IMR-90 (cell line): ENCODE measurements around the gene WNT4. TPM values are rescaled to one million over a fixed set of nuclear protein-coding genes. Genes with fewer than 3 reads are reported as not detected.
A peak's percentile ranks its signal among the peaks of the same experiment; 100 is the strongest.

ENCODE experiments used
- ATAC-seq: fragments of 200-7000 bp; cut with Tn5 transposase; 2 replicates; pipeline ENCODE4 v1.9.1; 2020; ENCODE audit warnings: low read depth, mild to moderate bottlenecking, moderate library complexity
- BruUV-seq: library from RNA; stranded (reverse); fragments of 400-500 nt; replicated peaks from 2 replicates; lab custom pipeline; 2021; lab: Mats Ljungman, UMichigan
- CTCF ChIA-PET: fragments of 300-600 bp; formaldehyde crosslinking; extraction: SDS; loops from one replicate; lab custom pipeline; 2021; ENCODE audit warnings: antibody characterized with exemption; lab: Yijun Ruan, JAX
- POLR2A ChIA-PET: fragments of 300-600 bp; sonication (Branson Sonifier 250); formaldehyde crosslinking; loops from one replicate; lab custom pipeline; 2022; ENCODE audit warnings: antibody characterized with exemption; ENCODE audit not compliant: unreplicated experiment; lab: Charles Lee
- DNase-seq: peaks from one replicate; pipeline ENCODE4 v3.0.0; 2013
- H2AFZ ChIP-seq: replicated peaks from 2 replicates; pipeline ENCODE3; 2013; ENCODE audit warnings: low read length, mild to moderate bottlenecking; ENCODE audit not compliant: poor library complexity
- H2AK5ac ChIP-seq: 2 replicates; pipeline ENCODE4 v1.6.1; 2013; ENCODE audit warnings: low read depth, low read length, inconsistent platforms
- H2AK9ac ChIP-seq: replicated peaks from 2 replicates; pipeline ENCODE3; 2013; ENCODE audit warnings: mild to moderate bottlenecking, low read depth, low read length, moderate library complexity; ENCODE audit not compliant: poor library complexity
- H2BK120ac ChIP-seq: 2 replicates; pipeline ENCODE4 v1.6.1; 2013; ENCODE audit warnings: low read depth, low read length, inconsistent platforms
- H2BK15ac ChIP-seq: 3 replicates; pipeline ENCODE4 v1.6.1; 2013; ENCODE audit warnings: low read depth, low read length, inconsistent platforms
- H2BK20ac ChIP-seq: 2 replicates; pipeline ENCODE4 v1.6.1; 2013; ENCODE audit warnings: low read depth, mild to moderate bottlenecking, inconsistent platforms, low read length, moderate library complexity
- H2BK5ac ChIP-seq: 2 replicates; pipeline ENCODE4 v1.6.1; 2013; ENCODE audit warnings: mild to moderate bottlenecking, low read depth, low read length, inconsistent platforms; ENCODE audit not compliant: poor library complexity, severe bottlenecking
- H3K14ac ChIP-seq: replicated peaks from 2 replicates; pipeline ENCODE4 v1.6.1; 2013; ENCODE audit warnings: low read depth, low read length, inconsistent platforms
- H3K18ac ChIP-seq: 2 replicates; pipeline ENCODE4 v1.6.1; 2013; ENCODE audit warnings: low read depth, low read length, control low read depth
- H3K23ac ChIP-seq: 2 replicates; pipeline ENCODE4 v1.6.1; 2013; ENCODE audit warnings: low read depth, low read length, inconsistent platforms
- H3K27ac ChIP-seq: 2 replicates; pipeline ENCODE4 v1.5.1; 2013; ENCODE audit warnings: mild to moderate bottlenecking, control low read depth, low read length; ENCODE audit not compliant: insufficient read depth
- H3K27me3 ChIP-seq: 2 replicates; pipeline ENCODE4 v1.6.1; 2013; ENCODE audit warnings: low read length; ENCODE audit not compliant: control insufficient read depth, insufficient read depth
- H3K36me3 ChIP-seq: 2 replicates; pipeline ENCODE4 v1.6.1; 2013; ENCODE audit warnings: low read length, mixed read lengths; ENCODE audit not compliant: control insufficient read depth, insufficient read depth
- H3K4ac ChIP-seq: 2 replicates; pipeline ENCODE4 v1.6.1; 2013; ENCODE audit warnings: low read depth, low read length, inconsistent platforms
- H3K4me1 ChIP-seq: 2 replicates; pipeline ENCODE4 v1.6.1; 2013; ENCODE audit warnings: low read length, mixed read lengths; ENCODE audit not compliant: control insufficient read depth, insufficient read depth
- H3K4me2 ChIP-seq: 2 replicates; pipeline ENCODE4 v1.6.1; 2013; ENCODE audit warnings: low read depth, mild to moderate bottlenecking, control low read depth, low read length, moderate library complexity
- H3K4me3 ChIP-seq: 2 replicates; pipeline ENCODE4 v1.5.1; 2013; ENCODE audit warnings: low read depth, mild to moderate bottlenecking, control low read depth, low read length, moderate library complexity; ENCODE audit not compliant: insufficient read depth
- H3K56ac ChIP-seq: 2 replicates; pipeline ENCODE4 v1.6.1; 2013; ENCODE audit warnings: low read length, inconsistent platforms; ENCODE audit not compliant: insufficient read depth; ENCODE audit errors: extremely low read depth
- H3K79me1 ChIP-seq, 2 experiments: 2 replicates each; pipeline ENCODE4 v1.6.1; 2013; ENCODE audit warnings: low read length in 2 of 2, inconsistent platforms in 1 of 2, low read depth in 1 of 2
- H3K9ac ChIP-seq: 2 replicates; pipeline ENCODE4 v1.6.1; 2013; ENCODE audit warnings: low read depth, low read length, control low read depth
- H3K9me1 ChIP-seq: 2 replicates; pipeline ENCODE4 v1.6.1; 2013; ENCODE audit warnings: low read length, inconsistent platforms; ENCODE audit not compliant: insufficient read depth
- H3K9me3 ChIP-seq: 2 replicates; pipeline ENCODE4 v1.6.1; 2013; ENCODE audit warnings: low read length; ENCODE audit not compliant: control insufficient read depth, insufficient read depth
- H4K20me1 ChIP-seq: 2 replicates; pipeline ENCODE4 v1.6.1; 2013; ENCODE audit warnings: low read length, inconsistent platforms; ENCODE audit not compliant: insufficient read depth
- H4K5ac ChIP-seq: 2 replicates; pipeline ENCODE4 v1.6.1; 2013; ENCODE audit warnings: mild to moderate bottlenecking, low read depth, low read length, control low read depth
- H4K8ac ChIP-seq, 2 experiments: 2 replicates each; pipeline ENCODE4 v1.6.1; 2013; ENCODE audit warnings: low read depth in 2 of 2, low read length in 2 of 2, control low read depth in 1 of 2, inconsistent platforms in 1 of 2
- H4K91ac ChIP-seq: 2 replicates; pipeline ENCODE4 v1.6.1; 2013; ENCODE audit warnings: low read depth, low read length, inconsistent platforms; ENCODE audit not compliant: insufficient read depth
- CEBPB ChIP-seq: IDR thresholded peaks from 2 replicates; pipeline ENCODE4 v1.6.1; 2012; ENCODE audit warnings: low read depth, low read length, improper control_type of control experiment
- CHD1 ChIP-seq: IDR thresholded peaks from 2 replicates; pipeline ENCODE4 v1.6.1; 2012; ENCODE audit warnings: low read depth, low read length, improper control_type of control experiment
- MAFK ChIP-seq: IDR thresholded peaks from 2 replicates; pipeline ENCODE4 v1.6.1; 2012; ENCODE audit warnings: low read depth, low read length, improper control_type of control experiment
- NFE2L2 ChIP-seq: fragments of 150-350 bp; IDR thresholded peaks from 2 replicates; pipeline ENCODE4 v1.6.1; 2016; ENCODE audit warnings: low read depth, mild to moderate bottlenecking, low read length
- RFX5 ChIP-seq: IDR thresholded peaks from 2 replicates; pipeline ENCODE4 v1.8.0; 2012; ENCODE audit warnings: low read depth, mild to moderate bottlenecking, low read length, moderate library complexity
- SMC3 ChIP-seq: fragments of 150-350 bp; IDR thresholded peaks from 2 replicates; pipeline ENCODE4 v1.6.1; 2016; ENCODE audit warnings: low read depth, mild to moderate bottlenecking, antibody characterized with exemption, low read length, moderate library complexity
- WGBS, 2 experiments: methylation state at CpG; one replicate each; pipeline versions ENCODE4 v1.1.5 to v1.1.7; 2013; ENCODE audit warnings: missing lambda C conversion rate in 2 of 2; ENCODE audit not compliant: insufficient read length in 1 of 2; ENCODE audit errors: extremely low coverage in 2 of 2; 5-methylcytosine and 5-hydroxymethylcytosine counted together
- dilution Hi-C: fragments of 300-500 bp; cut with HindIII; formaldehyde crosslinking; loops from one replicate; pipeline ENCODE4 v1.14.3; 2018; ENCODE audit warnings: low sequenced_read_pairs; ENCODE audit not compliant: unreplicated experiment
- in situ Hi-C: fragments of 300-500 bp; cut with MboI; formaldehyde crosslinking; loops from 3 replicates; pipeline ENCODE4 v1.14.3; 2019; ENCODE audit warnings: low sequenced_read_pairs, inconsistent platforms, mixed read lengths
- intact Hi-C: fragments of 100-400 bp; cut with micrococcal nuclease; formaldehyde crosslinking; loops from 2 replicates; pipeline ENCODE4 v1.10.0; 2022
- polyA plus RNA-seq, 3 experiments: library from polyadenylated mRNA; depleted of rRNA; stranded (reverse); fragments of >200 nt; gene quantifications; 2 replicates each; pipeline ENCODE4 v1.2.3, GENCODE V29; 2012; ENCODE audit warnings: low replicate concordance in 1 of 3
- total RNA-seq: library from RNA; depleted of rRNA; stranded (reverse); fragments of >200 nt; gene quantifications from 2 replicates; pipeline ENCODE4 v1.2.3, GENCODE V29; 2012

WNT4 gene
- total and polyA plus RNA-seq, 2 of the 4 experiments (the other 2 are of a cell fraction), result not detected

GRCh38 chr1:22089134-22089571 lies 53.7 kb downstream of the WNT4 start:
- CTCF ChIA-PET, result no interaction called here
- Histone ChIP-seq H3K23ac (peak overlapping the region; percentile 64; the same call in 1 of the 2 replicates), H4K91ac (no peak overlapping the region), H3K18ac (no peak overlapping the region), H2BK15ac (no peak overlapping the region), H3K4me3 (no peak overlapping the region), H3K4me1 (peaks cover 17% of the 10 kb centered on the region), H2AK9ac (no peak overlapping the region), H2AK5ac (no peak overlapping the region), H3K27me3 (no peaks in the 10 kb centered on the region), H3K9me3 (no peaks in the 10 kb centered on the region), H2AFZ (no peak overlapping the region), H2BK5ac (peak overlapping the region; percentile 3), H4K20me1 (peaks cover 88% of the 10 kb centered on the region), H4K5ac (no peak overlapping the region), H3K27ac (0 out of 2 replicates have a peak overlapping the region, but pooled peaks have one; percentile 18), H2BK120ac (no peak overlapping the region), H3K9me1 (peaks cover 10% of the 10 kb centered on the region), H4K8ac (peak overlapping the region in 1 of 2 experiments; percentile 7; a peak in 1 of 4 replicates), H3K79me1 (peaks cover 15 to 52% of the 10 kb centered on the region in 2 experiments), H3K4me2 (peak overlapping the region; percentile 13; the same call in 1 of the 2 replicates), H3K56ac (no peak overlapping the region), H3K9ac (no peak overlapping the region), H2BK20ac (no peak overlapping the region), H3K36me3 (peaks cover 23% of the 10 kb centered on the region), H3K14ac (no peak overlapping the region), H3K4ac (no peak overlapping the region)
- TF ChIP-seq RFX5 (no peak), NFE2L2 (no peak), CHD1 (no peak), MAFK (no peak), CEBPB (peak; percentile 54; the same call in 1 of the 2 replicates), SMC3 (no peak)
- DNase-seq (no peak), ATAC-seq (no peak)
- intact Hi-C loops (loop anchor here (5.0 kb wide), 1 partner anchor 37 kb away; the partner anchor contains the start of gene CDC42), dilution Hi-C loops (no loop called here), in situ Hi-C loops (no loop called here)
- no TSS peak for BruUV-seq
- POLR2A ChIA-PET, result no interaction called here
- no CpG with 5 or more reads among the region's 3 CpGs for WGBS, 2 experiments
